Ovary (tissue), 9 donors: Measurements from ENCODE around the gene CARMIL1. TPM values are rescaled to one million over a fixed set of nuclear protein-coding genes. Genes with fewer than 3 reads are reported as not detected.

Source experiments
- DNase-seq, 5 donors: peaks; one replicate each; pipeline ENCODE4 v3.0.0-alpha.2; 2019 to 2020
- H3K27ac ChIP-seq, 2 donors: fragments of 200-600 bp; one replicate each; pipeline versions ENCODE4 v1.5.1 to v1.8.0; 2019 to 2022
- H3K27me3 ChIP-seq: fragments of 200-600 bp; one replicate; pipeline ENCODE4 v1.8.0; 2022
- H3K36me3 ChIP-seq: fragments of 200-600 bp; sonication (generic); one replicate; pipeline ENCODE4 v1.5.1; 2019
- H3K4me1 ChIP-seq: one replicate; pipeline ENCODE4 v1.8.1; 2013; ENCODE audit warnings: mild to moderate bottlenecking, moderate library complexity; ENCODE audit not compliant: insufficient read depth
- H3K4me3 ChIP-seq: fragments of 200-600 bp; sonication (generic); one replicate; pipeline ENCODE4 v1.5.1; 2017
- H3K9me3 ChIP-seq, 2 donors: fragments of 200-600 bp in 1 of 2; sonication (generic) in 1 of 2; one replicate each; pipeline versions ENCODE4 v1.5.1 to v1.8.1; 2013 to 2019; ENCODE audit warnings: mild to moderate bottlenecking in 1 of 2, moderate library complexity in 1 of 2
- CTCF ChIP-seq, 3 donors: fragments of 450-650 bp in 2 of 3; fragments of 200-600 bp in 1 of 3; IDR thresholded peaks; one replicate each; pipeline versions ENCODE4 v1.5.1 to v1.8.0; 2016 to 2022; ENCODE audit warnings: antibody characterized with exemption in 3 of 3, mild to moderate bottlenecking in 1 of 3
- EP300 ChIP-seq: sonication (generic); formaldehyde crosslinking; IDR thresholded peaks from one replicate; pipeline ENCODE4 v1.6.1; 2017; ENCODE audit warnings: antibody characterized with exemption
- POLR2A ChIP-seq: fragments of 450-650 bp; IDR thresholded peaks from one replicate; pipeline ENCODE4 v1.6.1; 2017; ENCODE audit warnings: antibody characterized with exemption, mild to moderate bottlenecking, moderate library complexity
- WGBS, 3 donors: extraction: QIAGEN DNeasy Blood & Tissue Kit in 1 of 3; methylation state at CpG; one replicate each; pipeline versions ENCODE4 v1.1.5 to v1.1.7; 2013 to 2017; 5-methylcytosine and 5-hydroxymethylcytosine counted together
- intact Hi-C, 4 donors: fragments of 100-400 bp; cut with DNase I; formaldehyde crosslinking; loops; one replicate each; pipeline versions ENCODE4 v1.11.0 to v1.15.1; 2022 to 2023
- polyA plus RNA-seq, 2 donors: library from polyadenylated mRNA; stranded (reverse); fragments of 200-250 nt in 1 of 2; fragments of 350-450 nt in 1 of 2; fragmentation: Illumina TruSeq in 1 of 2; extraction: RNeasy Lipid Tissue Mini Kit (QIAGEN cat#74804) in 1 of 2; gene quantifications; one replicate each; pipeline ENCODE4 v1.2.3, GENCODE V29; 2013 to 2014
- total RNA-seq, 7 donors: library from RNA; depleted of rRNA in 2 of 7; stranded (reverse); fragments of >200 nt in 2 of 7; fragmentation: NEBNext Ultra II Directional in 3 of 7; extraction: Animal tissue kit (Norgen Biotek cat#: 25700) in 3 of 7; gene quantifications; one replicate each; pipeline versions ENCODE4 v1.1.0 to v1.2.4, GENCODE V29; 2016 to 2023
- donor health status: DM: no; HTN: no; CAD: no; lungs with moderate emphysema.
- donor health status: DM: no; HTN: no; CAD: no.
- donor health status: Bipolar disorder and iron deficiency.
- donor health status: DM: yes; HTN: yes; CAD: no.
- donor health status: DM: no; HTN: no; CAD: no.
- donor health status: DM: yes; HTN: yes; CAD: no.

The CARMIL1 gene
- total and polyA plus RNA-seq, 9 donors = 6.4 to 25.6 (median 16.8) TPM

GRCh38 chr6:25303254-25303653 lies 24.1 kb downstream of the CARMIL1 start:
- DNase-seq = no peak
- intact Hi-C loops = no loop called here
- WGBS, 3 donors = 98 to 99% (median 98%) methylated on average over 1 of the region's 1 CpG

GRCh38 chr6:25306379-25306778 lies 27.2 kb downstream of the CARMIL1 start:
- no peaks in the 10 kb centered on the region for H3K27me3 ChIP-seq
- intact Hi-C loops = no loop called here
- TF ChIP-seq EP300 = no peak
- no peak for TF ChIP-seq CTCF (IDR thresholded peaks at IDR 0.05)
- TF ChIP-seq POLR2A = no peak
- no peak for DNase-seq
- no peaks in the 10 kb centered on the region for H3K36me3 ChIP-seq
- H3K4me3 ChIP-seq = no peak overlapping the region
- H3K27ac ChIP-seq = no peak overlapping the region
- H3K4me1 ChIP-seq = peaks cover 10% of the 10 kb centered on the region
- H3K9me3 ChIP-seq = no peaks in the 10 kb centered on the region
- 91 to 98% (median 97%) methylated on average over 2 of the region's 2 CpGs for WGBS, 3 donors

More at GRCh38 chr6:25303254-25303653, 24.1 kb downstream of the CARMIL1 start:
- no peak overlapping the region for H3K27ac ChIP-seq
- H3K27me3 ChIP-seq = no peaks in the 10 kb centered on the region
- no peaks in the 10 kb centered on the region for H3K9me3 ChIP-seq
- H3K36me3 ChIP-seq = no peaks in the 10 kb centered on the region
- H3K4me1 ChIP-seq = peaks cover 9% of the 10 kb centered on the region
- no peak overlapping the region for H3K4me3 ChIP-seq
- TF ChIP-seq EP300 (no peak), POLR2A (no peak), CTCF (IDR thresholded peaks at IDR 0.05) (no peak)

- H3K36me3 ChIP-seq = no peaks in the 10 kb centered on the region
- intact Hi-C loops = no loop called here
- 52 to 70% (median 59%) methylated on average over 4 of the region's 4 CpGs for WGBS, 3 donors
- DNase-seq = no peak
- no peak overlapping the region for H3K27ac ChIP-seq
- H3K4me3 ChIP-seq = no peak overlapping the region
- H3K4me1 ChIP-seq = peaks cover 7% of the 10 kb centered on the region
- no peaks in the 10 kb centered on the region for H3K27me3 ChIP-seq
- TF ChIP-seq CTCF (IDR thresholded peaks at IDR 0.05) = no peak
- TF ChIP-seq POLR2A = no peak
- no peak for TF ChIP-seq EP300
- H3K9me3 ChIP-seq = no peaks in the 10 kb centered on the region
These were observed 28.8 kb downstream of the CARMIL1 start for GRCh38 chr6:25307805-25308494.

- WGBS, 3 donors = 73 to 96% (median 84%) methylated on average over 8 of the region's 8 CpGs
- H3K9me3 ChIP-seq = no peaks in the 10 kb centered on the region
- TF ChIP-seq EP300 (no peak), POLR2A (no peak), CTCF (IDR thresholded peaks at IDR 0.05) (no peak)
- H3K27ac ChIP-seq = no peak overlapping the region
- H3K4me3 ChIP-seq = no peak overlapping the region
- no peaks in the 10 kb centered on the region for H3K36me3 ChIP-seq
- no peaks in the 10 kb centered on the region for H3K27me3 ChIP-seq
- intact Hi-C loops = no loop called here
- H3K4me1 ChIP-seq = peaks cover 11% of the 10 kb centered on the region
- DNase-seq = no peak
These were observed 30.7 kb downstream of the CARMIL1 start for GRCh38 chr6:25309886-25310285.
